Gastrocnemius medialis (tissue), 4 donors: ENCODE data around the gene LAMA2.

Experiments
- POLR2A ChIP-seq, 2 donors: fragments of 450-650 bp; IDR thresholded peaks; one replicate each; pipeline ENCODE4 v1.6.1; 2017; ENCODE audit warnings: antibody characterized with exemption in 2 of 2, mild to moderate bottlenecking in 2 of 2, moderate library complexity in 2 of 2
- TF ChIP-seq, protein P1 (sequence below), 5 experiments: fragments of 450-650 bp in 3 of 5; fragments of 200-600 bp in 2 of 5; sonication (generic) in 2 of 5; IDR thresholded peaks in 4 of 5; conservative IDR thresholded peaks in 1 of 5; 1 replicate in 4 of 5; 2 replicates in 1 of 5; pipeline ENCODE4 v1.5.1; 2016 to 2019; ENCODE audit warnings: antibody characterized with exemption in 5 of 5, mild to moderate bottlenecking in 3 of 5, moderate library complexity in 3 of 5

DNA sequence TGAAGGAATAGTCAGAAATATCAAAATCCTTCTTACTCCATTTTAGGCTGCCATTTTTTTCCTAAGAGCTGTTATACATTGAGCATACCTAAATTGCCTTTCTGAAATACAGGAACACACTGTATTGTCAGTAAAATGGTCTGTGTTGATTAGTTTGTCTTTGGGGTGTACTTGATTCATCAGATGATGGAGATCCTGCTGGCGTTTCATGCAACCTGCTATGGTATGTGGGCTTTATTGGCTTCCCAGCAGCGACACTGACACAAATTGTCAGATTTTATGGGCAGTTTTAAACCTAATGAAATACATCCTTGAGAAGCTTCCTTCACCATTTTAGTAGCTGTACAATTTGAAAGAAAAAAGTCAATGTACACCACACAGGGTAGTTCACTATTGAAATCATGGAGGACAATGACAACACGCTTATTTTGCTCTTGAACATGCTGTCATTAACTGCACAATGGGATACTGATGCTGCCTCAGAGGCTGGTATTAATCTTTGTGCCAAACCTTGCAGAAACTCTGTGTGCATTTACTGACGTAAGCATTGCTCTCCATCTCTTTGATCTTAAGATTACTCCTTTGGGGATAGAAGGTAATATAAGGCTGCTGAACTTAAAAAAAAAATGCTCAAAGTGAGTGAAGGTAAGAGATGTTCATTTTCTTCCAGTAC lies 124.9 kb downstream of the LAMA2 start:
- no peak for TF ChIP-seq POLR2A (IDR thresholded peaks at IDR 0.05)
- TF ChIP-seq, protein P1, sequence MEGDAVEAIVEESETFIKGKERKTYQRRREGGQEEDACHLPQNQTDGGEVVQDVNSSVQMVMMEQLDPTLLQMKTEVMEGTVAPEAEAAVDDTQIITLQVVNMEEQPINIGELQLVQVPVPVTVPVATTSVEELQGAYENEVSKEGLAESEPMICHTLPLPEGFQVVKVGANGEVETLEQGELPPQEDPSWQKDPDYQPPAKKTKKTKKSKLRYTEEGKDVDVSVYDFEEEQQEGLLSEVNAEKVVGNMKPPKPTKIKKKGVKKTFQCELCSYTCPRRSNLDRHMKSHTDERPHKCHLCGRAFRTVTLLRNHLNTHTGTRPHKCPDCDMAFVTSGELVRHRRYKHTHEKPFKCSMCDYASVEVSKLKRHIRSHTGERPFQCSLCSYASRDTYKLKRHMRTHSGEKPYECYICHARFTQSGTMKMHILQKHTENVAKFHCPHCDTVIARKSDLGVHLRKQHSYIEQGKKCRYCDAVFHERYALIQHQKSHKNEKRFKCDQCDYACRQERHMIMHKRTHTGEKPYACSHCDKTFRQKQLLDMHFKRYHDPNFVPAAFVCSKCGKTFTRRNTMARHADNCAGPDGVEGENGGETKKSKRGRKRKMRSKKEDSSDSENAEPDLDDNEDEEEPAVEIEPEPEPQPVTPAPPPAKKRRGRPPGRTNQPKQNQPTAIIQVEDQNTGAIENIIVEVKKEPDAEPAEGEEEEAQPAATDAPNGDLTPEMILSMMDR (IDR thresholded peaks at IDR 0.05 in 4 of 5, conservative IDR thresholded peaks at IDR 0.05 in 1 of 5): no peak
